ENCODE data around the gene RPH3AL. TPM values are rescaled to one million over a fixed set of nuclear protein-coding genes. Genes with fewer than 3 reads are reported as not detected.
A peak's percentile ranks its signal among the peaks of the same experiment; 100 is the strongest.

Gene RPH3AL
- total and polyA plus RNA-seq, 7 experiments from 2014 or later, result 0.84 to 19.6 (median 4.3) TPM

DNA sequence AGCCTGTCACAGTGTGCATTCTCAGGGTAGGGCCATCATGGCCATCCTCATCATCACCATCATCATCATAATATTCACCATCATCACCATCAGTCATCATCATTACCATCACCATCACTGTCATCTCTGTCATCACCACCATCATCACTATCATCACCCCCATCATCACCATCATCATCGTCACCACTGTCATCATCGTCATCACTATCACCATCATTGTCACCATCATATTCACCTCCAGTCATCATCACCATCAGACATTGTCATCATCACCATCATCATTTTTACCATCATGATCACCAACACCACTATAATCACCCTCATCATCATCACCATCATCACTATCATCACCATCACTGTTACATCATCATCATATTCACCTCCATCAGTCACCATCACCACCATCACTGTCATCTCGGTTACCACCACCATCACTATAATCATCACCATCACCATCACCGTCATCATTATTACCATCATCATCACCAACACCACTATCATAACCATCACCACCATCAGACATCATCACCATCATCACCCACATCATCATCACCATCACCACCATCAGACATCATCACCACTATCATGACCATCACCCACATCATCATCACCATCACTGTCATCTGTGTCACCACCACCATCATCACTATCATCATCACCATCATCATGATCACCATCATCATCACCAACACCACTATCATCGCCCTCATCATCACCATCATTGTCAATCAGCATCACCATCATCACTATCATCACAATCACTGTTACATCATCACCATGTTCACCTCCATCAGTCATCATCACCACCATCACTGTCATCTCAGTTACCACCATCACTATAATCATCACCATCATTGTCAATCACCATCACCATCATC lies 8.5 kb downstream of the RPH3AL start:
- CTCF ChIA-PET, result no interaction called here
- Histone ChIP-seq H3K36me3 (ENCODE audit: control insufficient read depth in 2 of 3, insufficient read depth in 3 of 3, low read length in 3 of 3) (no peaks in the 10 kb centered on the region), H3K4me3 (ENCODE audit: low read length) (no peak overlapping the region), H3K27me3 (ENCODE audit: control insufficient read depth in 2 of 2, insufficient read depth in 2 of 2, low read length in 2 of 2) (no peaks in the 10 kb centered on the region), H3K4me1 (ENCODE audit: control insufficient read depth in 2 of 2, insufficient read depth in 2 of 2, low read length in 2 of 2) (no peaks in the 10 kb centered on the region), H3K9me3 (ENCODE audit: control insufficient read depth in 2 of 3, low read length in 3 of 3) (no peaks in the 10 kb centered on the region), H3K27ac (ENCODE audit: low read depth, low read length) (no peak overlapping the region)
- peaks cover 0 to 7% (median 5%) of the 10 kb centered on the region in 5 donors for H3K36me3 Mint-ChIP-seq
- POLR2A ChIA-PET, result no interaction called here
- H3K4me3 Mint-ChIP-seq, result no peak overlapping the region
- DNase-seq, result no peak
- H3K9me3 Mint-ChIP-seq, result peaks cover 0 to 10% (median 0%) of the 10 kb centered on the region in 11 donors
- no peaks in the 10 kb centered on the region for H3K27me3 Mint-ChIP-seq
- peaks cover 0 to 4% (median 2%) of the 10 kb centered on the region in 7 donors for H3K4me1 Mint-ChIP-seq
- peak overlapping the region in 1 of 9 donors; percentile 37 for H3K27ac Mint-ChIP-seq
- ATAC-seq, result no peak
- intact Hi-C loops (cut with micrococcal nuclease), result no loop called here

DNA sequence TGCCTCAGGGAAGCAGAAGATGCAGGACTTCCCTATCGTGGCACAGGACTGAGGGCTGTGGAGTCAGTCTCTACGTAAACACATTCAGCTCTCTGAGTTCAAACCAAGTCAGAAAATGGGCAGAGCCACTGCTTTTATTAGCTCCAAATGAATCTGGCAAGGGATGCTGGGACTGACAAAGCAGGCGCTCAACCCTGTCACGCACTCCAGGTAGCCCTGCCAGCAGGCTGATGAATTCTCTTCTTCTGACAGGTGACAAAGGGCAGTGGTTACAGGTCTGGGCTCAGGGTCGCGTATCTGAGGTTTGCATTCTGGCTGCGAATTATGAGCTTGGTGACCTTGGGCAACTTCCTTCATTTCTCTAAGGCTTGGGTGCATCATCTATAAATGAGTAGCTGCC lies 9.4 kb downstream of the RPH3AL start:
- POLR2A ChIA-PET, result interaction anchor here (0.7 kb wide), 2 partner anchors 12 to 955 kb away, joined by 3 read pairs; no protein-coding TSS in a partner anchor
- Histone ChIP-seq H3K4me3 (ENCODE audit: low read length) (no peak overlapping the region), H3K4me1 (ENCODE audit: control insufficient read depth in 2 of 2, insufficient read depth in 2 of 2, low read length in 2 of 2) (no peaks in the 10 kb centered on the region), H3K27me3 (ENCODE audit: control insufficient read depth in 2 of 2, insufficient read depth in 2 of 2, low read length in 2 of 2) (no peaks in the 10 kb centered on the region), H3K9me3 (ENCODE audit: control insufficient read depth in 2 of 3, low read length in 3 of 3) (no peaks in the 10 kb centered on the region), H3K36me3 (ENCODE audit: control insufficient read depth in 2 of 3, insufficient read depth in 3 of 3, low read length in 3 of 3) (no peaks in the 10 kb centered on the region), H3K27ac (ENCODE audit: low read depth, low read length) (no peak overlapping the region)
- DNase-seq (no peak), ATAC-seq (no peak)
- Mint-ChIP-seq H3K27me3 (peaks cover 0 to 1% (median 0%) of the 10 kb centered on the region in 5 donors), H3K9me3 (peaks cover 0 to 10% (median 0%) of the 10 kb centered on the region in 11 donors), H3K27ac (no peak overlapping the region), H3K4me3 (no peak overlapping the region), H3K4me1 (peaks cover 0 to 5% (median 2%) of the 10 kb centered on the region in 7 donors), H3K36me3 (peaks cover 0 to 7% (median 5%) of the 10 kb centered on the region in 5 donors)
- CTCF ChIA-PET, result interaction anchor here (0.8 kb wide), 1 partner anchor 21 kb away, joined by 3 read pairs; no protein-coding TSS in a partner anchor
- intact Hi-C loops (cut with micrococcal nuclease), result no loop called here

GRCh38 chr17:340074-340473 lies 12.5 kb downstream of the RPH3AL start:
- H3K27ac ChIP-seq (ENCODE audit: low read depth, low read length), result no peak overlapping the region
- peaks cover 0 to 18% of the 10 kb centered on the region in 2 donors for H3K4me1 ChIP-seq (ENCODE audit: control insufficient read depth in 2 of 2, insufficient read depth in 2 of 2, low read length in 2 of 2)
- no peak overlapping the region for H3K4me3 ChIP-seq (ENCODE audit: low read length)
- H3K9me3 ChIP-seq (ENCODE audit: control insufficient read depth in 2 of 3, low read length in 3 of 3), result no peaks in the 10 kb centered on the region
- DNase-seq, result no peak
- ChIA-PET POLR2A (no interaction called here), CTCF (no interaction called here)
- Mint-ChIP-seq H3K9me3 (peaks cover 0 to 10% (median 0%) of the 10 kb centered on the region in 11 donors), H3K36me3 (peaks cover 0 to 7% (median 5%) of the 10 kb centered on the region in 5 donors), H3K27me3 (peaks cover 0 to 24% (median 4%) of the 10 kb centered on the region in 5 donors), H3K4me3 (no peak overlapping the region), H3K4me1 (peaks cover 6 to 37% (median 20%) of the 10 kb centered on the region in 7 donors), H3K27ac (peak overlapping the region in 1 of 9 donors; percentile 59)
- no peak for ATAC-seq
- no peaks in the 10 kb centered on the region for H3K27me3 ChIP-seq (ENCODE audit: control insufficient read depth in 2 of 2, insufficient read depth in 2 of 2, low read length in 2 of 2)
- intact Hi-C loops (cut with micrococcal nuclease), result no loop called here
- H3K36me3 ChIP-seq (ENCODE audit: control insufficient read depth in 2 of 3, insufficient read depth in 3 of 3, low read length in 3 of 3), result no peaks in the 10 kb centered on the region

DNA sequence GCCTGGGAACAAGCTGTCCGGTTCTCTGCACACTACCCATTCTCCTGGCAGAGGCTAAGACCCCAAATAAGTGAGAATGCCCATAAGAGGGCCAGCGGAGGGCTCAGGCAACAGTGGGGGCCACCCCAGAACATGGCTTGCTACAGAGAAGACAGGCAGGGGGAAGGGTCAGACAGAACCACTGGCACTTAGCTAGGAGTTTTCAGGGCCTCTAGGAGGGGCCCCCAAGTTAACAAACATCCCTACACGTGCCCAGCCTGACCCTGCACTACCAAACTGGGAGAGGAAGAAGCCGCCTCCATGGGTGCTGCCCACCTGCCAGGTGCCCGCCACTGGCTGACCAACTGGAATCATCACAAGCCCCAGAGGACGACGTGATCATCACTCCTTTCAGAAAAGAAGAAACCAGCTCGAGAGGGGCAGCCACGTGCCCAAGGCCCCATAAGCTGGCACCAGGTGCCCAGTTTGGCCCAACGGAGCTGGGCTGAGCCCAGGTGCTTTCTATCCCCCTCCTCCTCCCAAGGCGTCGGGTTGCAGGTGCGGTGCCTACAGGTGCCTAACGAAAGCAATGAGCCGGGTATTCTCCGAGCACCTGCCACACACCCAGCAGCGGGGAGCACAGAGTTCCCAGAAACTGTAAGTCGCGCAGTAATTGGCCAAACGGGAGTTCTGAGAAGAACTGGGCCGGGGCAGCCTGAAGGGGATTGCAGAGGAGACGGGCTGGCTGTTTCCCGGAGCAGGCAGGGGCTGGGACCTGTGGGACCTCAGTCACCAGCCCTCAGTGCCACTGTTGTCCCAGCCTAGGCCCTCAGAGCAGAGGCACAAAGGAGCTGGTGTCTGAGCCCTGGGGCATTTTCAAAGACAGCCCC lies 13.2 kb downstream of the RPH3AL start:
- Histone ChIP-seq H3K4me3 (ENCODE audit: low read length) (no peak overlapping the region), H3K36me3 (ENCODE audit: control insufficient read depth in 2 of 3, insufficient read depth in 3 of 3, low read length in 3 of 3) (no peaks in the 10 kb centered on the region), H3K4me1 (ENCODE audit: control insufficient read depth in 2 of 2, insufficient read depth in 2 of 2, low read length in 2 of 2) (peaks cover 0 to 24% of the 10 kb centered on the region in 2 donors), H3K9me3 (ENCODE audit: control insufficient read depth in 2 of 3, low read length in 3 of 3) (no peaks in the 10 kb centered on the region), H3K27ac (ENCODE audit: low read depth, low read length) (no peak overlapping the region), H3K27me3 (ENCODE audit: control insufficient read depth in 2 of 2, insufficient read depth in 2 of 2, low read length in 2 of 2) (no peaks in the 10 kb centered on the region)
- CTCF ChIA-PET, result no interaction called here
- POLR2A ChIA-PET, result no interaction called here
- no peak for DNase-seq
- Mint-ChIP-seq H3K27ac (peak overlapping the region in 1 of 9 donors; percentile 59), H3K4me3 (no peak overlapping the region), H3K36me3 (peaks cover 0 to 6% (median 4%) of the 10 kb centered on the region in 5 donors), H3K27me3 (peaks cover 0 to 27% (median 7%) of the 10 kb centered on the region in 5 donors), H3K9me3 (peaks cover 0 to 7% (median 0%) of the 10 kb centered on the region in 11 donors), H3K4me1 (peaks cover 6 to 42% (median 23%) of the 10 kb centered on the region in 7 donors)
- ATAC-seq, result no peak
- intact Hi-C loops (cut with micrococcal nuclease), result no loop called here

DNA sequence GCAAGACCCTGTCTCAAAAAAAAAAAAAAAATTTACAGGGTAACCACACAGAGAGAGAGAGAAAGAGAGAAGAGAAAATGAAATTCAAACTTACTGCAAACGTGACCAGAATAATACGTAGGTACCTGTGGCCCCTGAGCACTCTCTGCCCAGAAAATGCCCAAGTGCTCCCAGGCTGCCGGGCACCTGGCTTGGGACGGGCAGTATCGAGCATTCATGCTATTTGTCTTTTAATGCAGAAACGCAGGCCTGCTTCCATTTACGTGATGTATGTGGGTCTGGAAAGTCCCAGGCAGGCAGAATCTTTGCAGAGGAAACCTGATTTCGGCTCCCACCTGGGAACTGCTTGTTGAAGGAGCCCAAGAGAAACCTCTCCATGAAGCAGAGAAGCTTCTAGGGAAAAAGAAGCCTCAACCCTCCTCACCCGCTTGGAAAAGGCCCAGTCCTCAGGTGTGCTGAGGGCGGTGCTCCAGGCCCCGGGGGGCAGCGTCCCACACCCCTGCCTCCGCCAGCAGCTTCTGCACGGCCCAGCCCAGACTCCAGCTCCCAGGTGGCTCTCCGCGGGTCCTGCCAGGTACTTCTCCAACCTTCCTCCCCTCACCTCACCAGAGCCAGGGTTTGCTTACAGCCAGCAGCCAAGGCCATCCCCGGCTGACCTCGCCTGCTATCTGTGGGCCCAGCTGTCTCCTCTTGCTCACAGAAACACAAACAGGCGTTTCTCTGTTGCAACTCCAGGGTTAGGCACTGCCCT lies 14.0 kb downstream of the RPH3AL start:
- Mint-ChIP-seq H3K4me1 (peaks cover 6 to 50% (median 28%) of the 10 kb centered on the region in 7 donors), H3K36me3 (no peaks in the 10 kb centered on the region), H3K27me3 (peaks cover 0 to 32% (median 13%) of the 10 kb centered on the region in 5 donors), H3K4me3 (no peak overlapping the region), H3K27ac (peak overlapping the region in 4 of 9 donors; percentile 33 to 90 (median 61)), H3K9me3 (no peaks in the 10 kb centered on the region)
- ChIA-PET CTCF (no interaction called here), POLR2A (interaction anchor here (0.6 kb wide), 1 partner anchor 1920 kb away, joined by 3 read pairs; no protein-coding TSS in a partner anchor)
- no peak overlapping the region for H3K4me3 ChIP-seq (ENCODE audit: low read length)
- H3K9me3 ChIP-seq (ENCODE audit: control insufficient read depth in 2 of 3, low read length in 3 of 3), result no peaks in the 10 kb centered on the region
- intact Hi-C loops (cut with micrococcal nuclease), result no loop called here
- DNase-seq (no peak), ATAC-seq (no peak)
- H3K27me3 ChIP-seq (ENCODE audit: control insufficient read depth in 2 of 2, insufficient read depth in 2 of 2, low read length in 2 of 2), result no peaks in the 10 kb centered on the region
- peaks cover 0 to 24% of the 10 kb centered on the region in 2 donors for H3K4me1 ChIP-seq (ENCODE audit: control insufficient read depth in 2 of 2, insufficient read depth in 2 of 2, low read length in 2 of 2)
- no peaks in the 10 kb centered on the region for H3K36me3 ChIP-seq (ENCODE audit: control insufficient read depth in 2 of 3, insufficient read depth in 3 of 3, low read length in 3 of 3)
- no peak overlapping the region for H3K27ac ChIP-seq (ENCODE audit: low read depth, low read length)

GRCh38 chr17:337866-338265 lies 14.7 kb downstream of the RPH3AL start:
- intact Hi-C loops (cut with micrococcal nuclease), result no loop called here
- no peaks in the 10 kb centered on the region for H3K36me3 ChIP-seq (ENCODE audit: control insufficient read depth in 2 of 3, insufficient read depth in 3 of 3, low read length in 3 of 3)
- no peak overlapping the region for H3K4me3 ChIP-seq (ENCODE audit: low read length)
- peak overlapping the region in 4 of 9 donors; percentile 43 to 97 (median 76) for H3K27ac Mint-ChIP-seq
- peaks cover 6 to 56% (median 28%) of the 10 kb centered on the region in 7 donors for H3K4me1 Mint-ChIP-seq
- H3K9me3 ChIP-seq (ENCODE audit: control insufficient read depth in 2 of 3, low read length in 3 of 3), result no peaks in the 10 kb centered on the region
- no peaks in the 10 kb centered on the region for H3K36me3 Mint-ChIP-seq
- H3K27me3 Mint-ChIP-seq, result peaks cover 0 to 32% (median 14%) of the 10 kb centered on the region in 5 donors
- POLR2A ChIA-PET, result interaction anchor here (0.6 kb wide), 1 partner anchor 1921 kb away, joined by 3 read pairs; no protein-coding TSS in a partner anchor
- H3K4me3 Mint-ChIP-seq, result peak overlapping the region in 2 of 10 donors; percentile 10 to 74
- peaks cover 0 to 24% of the 10 kb centered on the region in 2 donors for H3K4me1 ChIP-seq (ENCODE audit: control insufficient read depth in 2 of 2, insufficient read depth in 2 of 2, low read length in 2 of 2)
- DNase-seq, result no peak
- CTCF ChIA-PET, result no interaction called here
- no peak for ATAC-seq
- H3K9me3 Mint-ChIP-seq, result no peaks in the 10 kb centered on the region
- H3K27ac ChIP-seq (ENCODE audit: low read depth, low read length), result no peak overlapping the region
- H3K27me3 ChIP-seq (ENCODE audit: control insufficient read depth in 2 of 2, insufficient read depth in 2 of 2, low read length in 2 of 2), result no peaks in the 10 kb centered on the region
